Measurements from ENCODE around the gene MFSD8.
"Not testable (repeated sequence)": the region's sequence is repeated elsewhere in the genome, so short reads cannot be mapped to it uniquely, and the experiment has no call there.

The MFSD8 gene, protein sequence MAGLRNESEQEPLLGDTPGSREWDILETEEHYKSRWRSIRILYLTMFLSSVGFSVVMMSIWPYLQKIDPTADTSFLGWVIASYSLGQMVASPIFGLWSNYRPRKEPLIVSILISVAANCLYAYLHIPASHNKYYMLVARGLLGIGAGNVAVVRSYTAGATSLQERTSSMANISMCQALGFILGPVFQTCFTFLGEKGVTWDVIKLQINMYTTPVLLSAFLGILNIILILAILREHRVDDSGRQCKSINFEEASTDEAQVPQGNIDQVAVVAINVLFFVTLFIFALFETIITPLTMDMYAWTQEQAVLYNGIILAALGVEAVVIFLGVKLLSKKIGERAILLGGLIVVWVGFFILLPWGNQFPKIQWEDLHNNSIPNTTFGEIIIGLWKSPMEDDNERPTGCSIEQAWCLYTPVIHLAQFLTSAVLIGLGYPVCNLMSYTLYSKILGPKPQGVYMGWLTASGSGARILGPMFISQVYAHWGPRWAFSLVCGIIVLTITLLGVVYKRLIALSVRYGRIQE

DNA sequence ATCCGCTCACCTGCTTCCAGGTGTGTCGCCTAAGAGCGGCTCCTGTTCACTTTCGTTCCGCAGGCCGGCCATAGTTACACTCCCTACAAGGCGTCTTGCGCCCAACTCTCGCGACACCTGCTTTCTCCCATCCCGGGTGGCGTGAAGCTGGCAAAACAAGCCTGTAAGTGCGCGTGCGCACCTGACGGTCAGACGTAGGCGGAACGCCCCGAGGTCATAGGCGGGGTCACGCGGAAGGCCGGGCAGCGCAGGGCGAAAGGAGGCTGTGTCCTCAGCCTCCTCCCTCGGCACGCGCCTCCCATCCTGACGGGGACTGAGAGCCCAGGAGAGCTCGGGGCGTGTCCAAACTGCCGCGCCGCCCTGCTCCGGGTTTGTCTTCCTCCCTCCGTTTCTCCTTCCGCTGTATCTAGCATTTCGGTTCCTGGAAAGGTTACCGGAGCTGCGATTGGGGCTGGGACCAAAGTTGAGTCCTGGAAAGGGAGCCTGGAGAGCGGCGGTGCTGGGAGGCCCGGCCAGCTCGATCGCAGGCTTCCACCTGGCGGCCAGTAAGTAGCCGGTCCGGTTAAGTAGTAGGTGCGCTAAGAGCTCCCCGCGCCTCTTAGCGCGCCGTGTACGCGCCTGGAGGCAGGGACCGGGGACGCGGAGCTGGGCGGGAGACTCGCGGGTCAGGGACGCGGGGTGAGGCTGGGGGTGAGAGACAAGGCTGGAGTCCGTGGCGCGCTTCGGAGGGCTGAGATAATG, at the start of gene MFSD8, which contains the start of gene ABHD18:
TSS of gene MFSD8 (minus strand) at position 112 of the 741 bp plus-strand sequence. CDS start at position 72, 40 bp downstream.
TSS of gene ABHD18 (plus strand) at position 345 of the 741 bp plus-strand sequence. CDS start 17,550 bp downstream, outside the sequence.
- in situ Hi-C loops (cut with MboI; ENCODE audit: low sequenced_read_pairs), result no loop called here

DNA sequence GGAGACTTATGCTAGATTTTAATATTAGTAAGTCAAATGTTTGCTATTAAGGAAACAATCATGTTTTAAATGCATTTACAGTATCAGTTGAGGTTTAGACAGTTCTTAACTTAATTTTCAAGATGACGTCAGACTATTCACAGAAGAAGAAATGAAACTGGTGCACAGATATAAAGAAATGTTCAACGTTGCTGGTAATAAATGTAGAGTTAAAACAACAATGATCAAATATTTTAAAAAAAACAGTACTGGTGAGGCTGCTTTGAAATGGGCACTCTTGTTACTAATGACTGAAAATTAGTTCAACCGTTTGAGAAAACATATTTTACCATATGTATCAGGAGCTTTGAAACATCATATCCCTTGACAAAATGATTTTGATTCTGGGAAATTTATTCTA, 44.5 kb upstream of the MFSD8 start:
- in situ Hi-C loops (cut with MboI; ENCODE audit: low sequenced_read_pairs), result no loop called here

DNA sequence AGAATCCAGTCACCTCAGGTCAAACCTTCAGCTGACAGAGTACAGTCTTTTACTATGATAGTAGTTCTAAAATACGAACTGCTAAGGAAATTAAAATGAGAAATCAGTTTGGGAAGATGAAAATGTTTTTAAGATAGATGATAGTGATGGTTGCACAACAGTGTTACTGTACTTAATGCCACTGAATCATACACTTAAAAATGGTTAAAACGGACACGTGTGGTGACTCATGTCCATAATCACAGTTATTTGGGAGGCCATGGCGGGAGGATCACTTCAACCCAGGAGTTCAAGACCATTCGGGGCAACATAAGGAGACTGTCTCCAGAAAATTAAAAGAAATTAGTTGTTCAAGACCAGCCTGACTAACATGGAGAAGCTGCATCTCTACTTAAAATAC, 41.6 kb upstream of the MFSD8 start:
- in situ Hi-C loops (cut with MboI; ENCODE audit: low sequenced_read_pairs), result no loop called here

DNA sequence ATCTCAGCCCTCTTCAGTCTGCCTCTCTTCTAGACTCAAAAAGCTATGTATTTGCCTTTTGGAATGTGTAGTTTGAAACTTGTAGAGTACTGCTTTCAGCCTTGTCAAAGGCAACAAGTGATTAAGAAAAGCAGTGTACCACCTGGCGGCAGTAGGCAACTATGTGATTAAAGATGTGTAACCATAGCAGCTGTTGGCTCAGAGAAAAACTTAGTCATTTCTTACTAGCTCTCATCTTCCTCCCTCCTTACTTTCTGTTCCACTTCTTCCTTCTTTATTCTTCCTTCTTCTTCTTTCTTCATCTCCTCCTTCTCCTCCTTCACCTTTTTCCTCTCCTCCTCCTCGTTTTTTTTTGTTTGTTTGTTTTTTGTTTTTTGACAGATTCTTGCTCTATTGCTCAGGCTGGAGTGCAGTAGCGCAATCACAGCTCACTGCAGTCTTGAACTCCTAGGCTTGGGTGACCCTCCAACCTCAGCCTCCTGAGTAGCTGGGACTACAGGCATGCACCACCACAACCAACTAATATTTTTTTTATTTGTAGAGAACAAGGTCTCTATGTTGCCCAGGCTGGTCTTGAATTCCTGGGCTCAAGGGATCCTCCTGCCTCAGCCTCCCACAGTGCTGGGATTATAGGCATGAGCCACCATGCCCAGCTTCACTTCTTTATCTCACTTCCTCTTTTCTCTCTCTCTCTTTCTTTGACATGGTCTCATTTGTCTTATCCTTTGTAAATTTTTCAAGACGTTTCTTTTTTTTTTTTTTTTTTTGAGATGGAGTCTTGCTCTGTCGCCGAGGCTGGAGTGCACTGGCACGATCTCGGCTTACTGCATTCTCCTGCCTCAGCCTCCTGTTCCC, 32.8 kb upstream of the MFSD8 start:
- in situ Hi-C loops (cut with MboI; ENCODE audit: low sequenced_read_pairs), result no loop called here

DNA sequence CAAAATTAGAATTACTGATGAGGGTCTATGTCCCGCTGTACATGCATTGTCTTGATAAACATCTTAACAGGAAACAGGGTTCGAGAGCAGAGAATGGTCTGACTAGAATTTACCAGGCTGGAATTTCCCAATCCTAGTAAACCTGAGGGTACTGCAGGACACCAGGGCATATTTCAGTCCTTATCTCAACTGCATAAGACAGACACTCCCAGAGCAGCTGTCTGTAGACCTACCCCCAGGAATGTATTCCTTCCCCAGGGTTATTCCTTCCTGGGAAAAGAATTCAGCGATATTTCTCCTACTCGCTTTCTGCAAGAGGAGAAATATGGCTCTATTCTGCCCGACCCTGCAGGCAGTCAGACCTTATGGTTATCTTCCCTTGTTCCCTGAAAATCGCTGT, 31.5 kb upstream of the MFSD8 start:
- in situ Hi-C loops (cut with MboI; ENCODE audit: low sequenced_read_pairs), result not testable (repeated sequence)

DNA sequence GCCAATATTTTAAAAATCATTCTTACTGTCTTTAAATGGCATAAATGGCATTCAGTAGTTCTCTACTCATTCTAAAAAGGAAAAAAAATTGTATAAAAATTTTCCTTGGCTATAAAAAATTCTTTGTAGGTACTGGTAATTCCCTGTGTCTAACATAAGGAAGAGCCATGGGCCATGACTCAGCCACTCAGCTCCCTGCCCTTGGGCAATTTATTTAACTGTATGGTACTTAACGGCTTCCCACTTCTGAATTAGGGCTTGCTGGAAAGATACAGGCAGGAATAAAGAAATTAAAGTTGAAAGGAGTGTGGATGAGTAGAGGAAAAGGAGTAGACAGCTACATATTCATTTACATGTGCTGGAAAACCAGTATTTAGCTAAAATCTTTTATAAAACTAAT, 30.8 kb upstream of the MFSD8 start:
- in situ Hi-C loops (cut with MboI; ENCODE audit: low sequenced_read_pairs), result no loop called here

DNA sequence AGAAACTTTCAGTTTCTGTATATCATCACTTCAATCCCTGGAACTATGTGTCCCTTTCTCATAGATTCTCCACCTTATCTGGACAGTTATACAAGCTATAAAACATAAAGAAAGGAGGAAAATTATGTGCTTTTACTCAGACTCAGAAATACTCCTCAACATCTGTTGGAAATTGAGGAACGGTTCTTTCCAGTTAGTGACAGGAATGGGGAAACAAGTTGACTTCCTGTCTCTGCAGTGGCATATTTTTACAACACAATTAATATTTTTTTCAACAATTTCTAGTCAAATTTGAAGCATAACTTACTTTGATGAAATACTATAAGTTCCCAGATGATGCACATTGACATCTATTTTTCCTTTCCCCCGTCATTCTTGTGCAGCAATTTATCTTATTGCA, 28.2 kb upstream of the MFSD8 start:
- in situ Hi-C loops (cut with MboI; ENCODE audit: low sequenced_read_pairs), result no loop called here

DNA sequence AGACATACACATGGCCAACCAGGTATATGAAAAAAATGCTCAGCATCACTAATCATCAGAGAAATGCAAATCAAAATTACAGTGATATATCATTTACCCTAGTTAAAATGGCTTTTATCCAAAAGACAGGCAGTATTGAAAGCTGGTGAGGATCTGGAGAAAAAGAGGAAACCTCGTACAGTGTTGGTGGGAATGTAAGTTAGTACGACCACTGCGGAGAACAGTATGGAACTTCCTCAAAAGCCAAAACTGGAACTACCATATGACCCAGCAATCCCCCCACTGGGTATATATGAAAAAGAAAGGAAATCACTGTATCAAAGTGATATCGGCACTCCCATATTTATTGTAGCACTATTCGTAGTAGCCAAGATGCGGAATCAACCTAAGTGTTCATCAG, 23.7 kb upstream of the MFSD8 start:
- in situ Hi-C loops (cut with MboI; ENCODE audit: low sequenced_read_pairs), result no loop called here

DNA sequence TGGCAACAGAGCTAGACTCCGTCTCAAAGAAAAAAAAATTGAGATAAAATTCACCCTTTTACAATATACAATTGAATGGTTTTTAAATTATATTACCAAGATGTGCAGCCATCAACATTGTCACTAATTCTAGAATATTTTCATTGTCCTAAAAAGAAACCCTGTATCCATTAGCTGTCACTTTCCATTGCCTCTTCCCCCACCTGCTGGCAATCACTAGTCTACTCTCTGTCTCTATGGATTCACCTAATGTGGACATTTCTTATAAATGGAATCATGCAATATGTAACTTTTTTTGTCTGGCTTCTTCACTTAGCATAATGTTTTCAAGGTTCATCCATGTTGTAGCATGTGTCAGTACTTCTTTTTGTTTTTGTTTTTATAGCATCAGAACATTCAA, 21.0 kb upstream of the MFSD8 start:
- in situ Hi-C loops (cut with MboI; ENCODE audit: low sequenced_read_pairs), result no loop called here

DNA sequence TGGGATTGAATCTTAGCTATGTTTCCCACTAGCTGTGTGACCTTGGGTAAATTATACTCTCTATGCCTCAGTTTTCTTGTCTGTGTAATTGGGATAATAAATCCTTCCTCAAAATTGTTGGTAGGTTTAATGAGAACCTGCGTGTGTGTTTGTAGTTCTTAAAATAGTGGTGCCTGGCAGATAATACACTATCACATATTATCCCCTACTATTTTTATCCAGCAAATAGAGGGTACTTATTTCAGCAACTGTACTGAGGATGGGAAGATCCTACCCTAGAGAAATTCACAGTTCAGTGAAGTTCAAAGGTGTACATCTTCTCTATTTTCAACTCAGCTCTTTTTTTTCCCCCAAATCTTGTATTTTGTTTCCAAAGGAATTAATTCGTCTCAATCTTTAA, 17.5 kb upstream of the MFSD8 start:
- in situ Hi-C loops (cut with MboI; ENCODE audit: low sequenced_read_pairs), result no loop called here

DNA sequence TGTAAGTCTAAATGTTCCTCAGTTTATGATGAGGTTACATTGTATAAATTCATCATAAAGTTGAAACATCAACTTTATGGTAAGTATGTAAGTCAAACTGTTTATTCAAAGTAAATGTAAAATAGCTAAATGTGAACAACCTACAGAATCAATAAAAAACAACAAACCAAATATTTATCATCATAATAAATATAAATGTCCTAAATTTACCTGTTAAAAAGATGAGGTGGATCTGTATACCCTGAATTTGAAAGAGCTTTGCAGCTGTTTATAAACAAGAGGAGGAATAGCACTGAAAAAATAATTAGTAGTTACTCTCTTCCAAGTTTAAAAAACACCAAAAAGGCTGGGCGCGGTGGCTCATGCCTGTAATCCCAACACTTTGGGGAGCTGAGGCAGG, 14.0 kb upstream of the MFSD8 start:
- in situ Hi-C loops (cut with MboI; ENCODE audit: low sequenced_read_pairs), result no loop called here

DNA sequence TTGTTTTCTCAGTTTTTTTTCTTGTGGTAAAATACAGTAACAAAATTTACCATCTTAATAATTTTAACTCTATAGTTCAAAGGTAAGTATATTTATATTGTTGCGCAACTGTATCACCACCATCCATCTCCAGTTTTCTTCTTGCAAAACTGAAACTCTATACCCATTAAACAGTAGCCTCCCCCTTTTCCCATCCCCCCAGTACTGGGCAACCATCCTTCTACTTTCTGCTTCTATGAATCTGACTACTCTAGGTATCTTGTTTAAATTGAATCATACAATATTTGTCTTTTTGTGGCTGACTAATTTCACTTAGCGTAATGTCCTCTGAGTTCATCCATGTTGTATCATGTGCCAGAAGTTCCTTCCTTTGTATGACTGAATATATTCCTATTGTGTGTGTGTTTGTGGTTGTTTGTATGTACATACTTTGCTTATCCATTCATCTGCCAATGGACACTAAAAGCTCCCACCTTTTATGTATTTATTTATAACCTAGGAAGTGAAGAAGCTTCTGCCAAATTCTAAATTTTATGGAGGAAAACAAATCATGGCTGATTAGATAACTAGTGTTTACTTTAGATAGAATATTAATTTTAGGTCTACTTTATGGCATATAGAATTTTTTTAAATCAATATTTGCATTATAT, 10.3 kb upstream of the MFSD8 start:
- in situ Hi-C loops (cut with MboI; ENCODE audit: low sequenced_read_pairs), result no loop called here

DNA sequence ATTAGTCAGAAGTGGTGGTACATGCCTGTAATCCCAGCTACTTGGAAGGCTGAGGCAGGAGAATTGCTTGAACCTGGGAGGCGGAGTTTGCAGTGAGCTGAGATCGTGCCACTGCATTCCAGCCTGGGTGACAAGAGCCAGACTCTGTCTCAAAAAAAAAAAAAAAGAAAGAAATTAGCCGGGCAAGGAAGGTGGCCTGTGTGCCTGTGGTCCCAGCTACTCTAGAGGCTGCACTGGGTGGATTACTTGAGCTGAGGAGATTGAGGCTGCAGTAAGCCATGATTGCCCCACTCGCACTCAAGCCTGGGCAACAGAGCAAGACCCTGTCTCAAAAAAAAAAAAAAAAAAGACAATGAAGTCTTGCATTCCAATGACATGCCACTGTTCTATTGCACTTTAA, 6.0 kb upstream of the MFSD8 start:
- in situ Hi-C loops (cut with MboI; ENCODE audit: low sequenced_read_pairs), result not testable (repeated sequence)

DNA sequence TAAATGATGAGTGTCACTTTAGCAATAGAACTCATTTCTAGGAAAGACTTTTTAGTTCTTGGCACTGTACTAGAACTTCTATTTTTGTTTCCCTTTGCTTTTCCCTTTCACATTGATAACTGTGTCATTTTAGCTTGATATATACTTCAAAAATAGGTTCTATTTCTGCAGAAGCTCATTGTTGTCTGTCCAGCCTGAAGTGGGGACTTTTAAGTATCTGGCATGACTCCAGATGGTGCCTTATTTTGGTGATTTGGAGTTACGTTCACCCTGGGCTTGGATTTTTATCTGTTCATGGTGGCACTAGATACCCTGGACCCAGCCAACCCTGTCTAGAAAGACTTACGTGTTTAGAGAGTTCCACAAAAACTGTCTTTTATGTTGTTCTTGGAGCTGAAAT, 3.6 kb upstream of the MFSD8 start:
- in situ Hi-C loops (cut with MboI; ENCODE audit: low sequenced_read_pairs), result no loop called here

DNA sequence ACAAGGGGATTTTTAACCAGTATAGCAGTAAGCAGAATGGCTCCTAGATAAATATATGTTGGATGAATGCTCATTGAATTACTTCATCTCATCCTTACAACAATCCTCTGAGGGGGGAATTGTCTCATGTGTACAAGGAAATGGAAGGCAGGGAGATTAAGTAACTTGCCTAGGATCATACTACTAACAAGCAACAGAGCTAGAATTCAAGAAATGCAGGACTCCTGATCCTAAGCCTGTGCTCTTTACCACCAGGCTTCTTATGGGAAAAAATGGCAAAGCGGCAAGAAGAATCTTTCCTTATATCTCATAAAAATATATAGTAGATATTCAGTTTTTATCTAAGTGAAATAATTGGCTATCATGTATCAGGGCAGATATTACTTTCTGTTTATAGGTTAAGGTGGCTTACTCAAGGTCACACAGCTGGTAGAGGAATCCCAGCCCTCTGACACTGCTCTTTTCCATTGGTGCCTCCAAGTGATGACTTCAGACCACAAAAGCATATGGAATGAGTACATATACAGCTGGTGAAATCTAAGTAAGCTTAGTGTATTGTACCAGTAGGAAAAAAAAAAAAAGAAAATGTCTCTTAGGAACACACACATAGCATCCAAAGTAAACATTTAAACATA, 2.3 kb upstream of the MFSD8 start:
- in situ Hi-C loops (cut with MboI; ENCODE audit: low sequenced_read_pairs), result no loop called here

DNA sequence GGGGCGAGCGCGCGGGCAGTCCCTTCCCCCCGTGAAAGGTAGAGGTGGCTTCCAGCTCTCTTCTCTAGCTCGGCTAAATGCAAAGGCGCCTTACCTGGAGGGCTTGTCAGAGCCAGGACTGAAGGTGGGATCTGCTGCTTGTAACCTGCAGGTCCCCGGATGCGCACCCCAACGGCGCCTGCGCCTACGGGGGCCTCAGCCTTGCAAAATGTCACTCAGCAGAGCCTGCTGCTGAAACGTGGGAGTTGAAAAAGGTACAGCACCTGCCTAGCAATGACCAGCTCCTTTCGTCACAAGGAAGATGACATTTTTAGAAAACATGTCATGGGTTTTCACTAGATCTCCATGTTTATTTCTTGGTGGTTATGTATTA, 816 bp upstream of the MFSD8 start:
- in situ Hi-C loops (cut with MboI; ENCODE audit: low sequenced_read_pairs), result no loop called here

DNA sequence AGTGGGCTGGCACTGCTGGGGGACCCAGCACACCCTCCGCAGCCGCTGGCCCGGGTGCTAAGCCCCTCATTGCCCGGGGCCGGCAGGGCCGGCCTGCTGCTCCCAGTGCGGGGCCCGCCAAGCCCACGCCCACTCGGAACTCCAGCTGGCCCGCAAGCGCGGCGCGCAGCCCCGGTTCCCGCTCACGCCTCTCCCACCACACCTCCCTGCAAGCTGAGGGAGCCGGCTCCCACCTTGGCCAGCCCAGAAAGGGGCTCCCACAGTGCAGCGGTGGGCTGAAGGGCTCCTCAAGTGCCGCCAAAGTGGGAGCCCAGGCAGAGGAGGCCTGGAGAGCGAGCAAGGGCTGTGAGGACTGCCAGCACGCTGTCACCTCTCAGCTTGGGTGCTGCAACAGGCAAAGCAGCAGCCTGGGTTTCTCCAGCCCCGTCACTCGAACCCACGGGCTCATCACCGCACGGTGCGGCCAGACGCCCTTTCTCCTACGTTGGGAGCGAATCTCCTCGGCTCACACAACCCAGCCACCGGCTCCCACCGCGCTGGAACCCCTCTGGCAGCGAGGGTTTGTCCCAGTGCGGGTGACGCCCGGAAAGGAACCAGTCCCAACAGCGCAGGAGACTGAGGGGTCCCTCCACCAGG, 429 bp downstream of the MFSD8 start:
- in situ Hi-C loops (cut with MboI; ENCODE audit: low sequenced_read_pairs), result not testable (repeated sequence)

DNA sequence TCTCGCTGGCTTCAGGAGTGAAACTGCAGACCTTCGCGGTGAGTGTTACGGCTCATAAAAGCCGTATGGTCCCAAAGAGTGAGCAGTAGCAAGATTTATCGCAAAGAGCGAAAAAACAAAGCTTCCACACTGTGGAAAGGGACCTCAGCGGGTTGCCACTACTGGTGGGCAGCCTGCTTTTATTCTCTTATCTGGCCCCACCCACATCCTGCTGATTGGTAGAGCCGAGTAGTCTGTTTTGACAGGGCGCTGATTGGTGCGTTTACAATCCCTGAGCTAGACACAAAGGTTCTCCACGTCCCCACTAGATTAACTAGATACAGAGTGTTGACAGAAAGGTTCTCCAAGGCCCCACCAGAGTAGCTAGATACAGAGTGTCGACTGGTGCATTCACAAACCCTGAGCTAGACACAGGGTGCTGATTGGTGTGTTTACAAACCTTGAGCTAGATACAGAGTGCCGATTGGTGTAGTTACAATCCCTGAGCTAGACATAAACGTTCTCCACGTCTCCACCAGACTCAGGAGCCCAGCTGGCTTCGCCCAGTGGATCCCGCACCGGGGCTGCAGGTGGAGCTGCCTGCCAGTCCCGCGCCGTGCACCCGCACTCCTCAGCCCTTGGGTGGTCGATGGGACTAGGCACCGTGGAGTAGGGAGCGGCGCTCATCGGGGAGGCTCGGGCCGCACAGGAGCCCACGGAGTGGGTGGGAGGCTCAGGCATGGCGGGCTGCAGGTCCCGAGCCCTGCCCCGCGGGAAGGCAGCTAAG, 1.2 kb downstream of the MFSD8 start:
- in situ Hi-C loops (cut with MboI; ENCODE audit: low sequenced_read_pairs), result not testable (repeated sequence)

DNA sequence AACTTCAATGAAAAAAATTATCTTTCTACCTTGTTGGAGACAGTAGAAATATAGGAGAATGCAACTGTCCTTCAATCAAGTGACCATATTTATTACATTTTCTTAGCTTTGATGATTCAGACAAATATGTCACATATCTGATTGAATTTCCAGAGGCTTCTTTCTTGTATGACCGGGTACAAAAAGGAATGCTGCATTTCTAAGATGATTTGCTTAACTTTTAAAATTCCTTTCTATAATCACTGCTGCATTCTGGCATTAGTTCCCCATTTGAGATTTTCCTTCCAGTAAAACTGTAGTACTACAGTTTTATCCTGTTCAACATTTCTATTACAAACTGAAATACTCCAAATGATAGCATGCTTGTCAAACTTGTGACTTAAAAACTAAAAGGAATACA, 5.2 kb downstream of the MFSD8 start:
- in situ Hi-C loops (cut with MboI; ENCODE audit: low sequenced_read_pairs), result no loop called here
